GM19239 (cell line): ENCODE data around the gene F8A3.
"Not testable (repeated sequence)": the region's sequence is repeated elsewhere in the genome, so short reads cannot be mapped to it uniquely, and the experiment has no call there.

ENCODE experiments used
- DNase-seq: peaks from one replicate; pipeline ENCODE4 v3.0.0; 2011; ENCODE audit warnings: low spot score; ENCODE audit not compliant: insufficient read length
- FAIRE-seq: peaks from 2 replicates; lab custom pipeline; 2011; peaks lifted over from hg19 to GRCh38; lab: Jason Lieb, UNC

The F8A3 gene

DNA sequence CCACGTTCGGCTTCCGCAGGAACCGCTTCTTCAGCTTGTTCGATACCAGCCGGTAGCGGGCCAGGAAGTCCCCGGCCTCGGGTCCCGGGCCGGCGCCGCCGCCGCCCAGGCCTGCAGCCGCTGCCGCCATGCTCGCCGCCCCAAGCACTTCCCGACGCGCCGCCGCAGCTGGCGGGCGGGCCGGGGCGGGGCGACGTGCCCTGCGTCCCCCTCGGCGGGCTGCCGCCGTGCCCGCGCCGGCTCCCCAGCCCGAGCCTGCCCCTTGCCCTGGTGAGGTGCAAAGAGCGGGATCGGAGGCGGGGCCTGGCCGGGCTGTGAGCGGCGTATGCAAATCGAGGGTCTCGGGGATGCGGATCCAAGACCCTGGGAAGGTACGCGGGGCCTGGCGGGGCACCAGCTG is at the start of gene F8A3:
TSS of gene F8A3 (minus strand) at position 150 of the 400 bp plus-strand sequence. CDS start at position 130, 20 bp downstream.
- FAIRE-seq, DNase-seq: not testable (repeated sequence)

DNA sequence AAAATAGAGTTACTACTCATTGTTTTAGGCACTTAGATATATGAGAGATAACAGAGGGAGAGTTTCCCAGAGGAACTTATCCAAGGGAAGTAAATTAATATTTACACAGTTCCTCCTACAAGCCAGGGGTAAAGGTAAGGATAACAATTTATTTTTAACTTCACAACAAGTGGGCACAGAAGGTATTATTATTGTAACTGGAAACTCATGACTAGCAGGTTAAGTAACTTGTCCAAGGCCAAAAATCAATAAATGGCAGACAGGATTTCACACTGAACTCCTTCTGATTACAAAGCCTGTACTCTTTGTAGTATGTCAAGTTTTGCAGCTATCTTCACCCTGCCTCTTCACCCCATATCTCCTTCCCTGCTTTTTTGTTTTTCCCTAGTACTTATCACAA is 46.9 kb upstream of the F8A3 start:
- DNase-seq (no peak), FAIRE-seq (no peak)

DNA sequence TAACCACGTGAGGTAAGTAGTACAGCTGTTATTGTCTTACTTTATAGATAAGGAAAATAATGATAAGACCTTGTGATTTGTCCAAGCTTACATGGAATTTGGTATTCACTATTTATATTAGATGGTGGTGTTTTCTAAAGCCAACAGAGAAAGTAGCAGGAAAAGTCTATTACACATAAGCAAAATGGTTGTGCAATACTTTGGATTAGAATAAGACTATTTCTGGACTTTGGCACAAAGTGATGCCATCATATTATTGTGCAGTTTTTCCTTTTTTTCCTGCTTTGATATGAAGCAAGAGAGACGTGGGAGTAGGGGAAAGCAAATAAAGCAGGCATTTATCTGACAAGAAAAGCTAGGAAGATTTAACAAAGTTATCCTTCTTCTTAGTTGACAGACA is 36.7 kb upstream of the F8A3 start:
- peak; percentile 11 for FAIRE-seq

DNA sequence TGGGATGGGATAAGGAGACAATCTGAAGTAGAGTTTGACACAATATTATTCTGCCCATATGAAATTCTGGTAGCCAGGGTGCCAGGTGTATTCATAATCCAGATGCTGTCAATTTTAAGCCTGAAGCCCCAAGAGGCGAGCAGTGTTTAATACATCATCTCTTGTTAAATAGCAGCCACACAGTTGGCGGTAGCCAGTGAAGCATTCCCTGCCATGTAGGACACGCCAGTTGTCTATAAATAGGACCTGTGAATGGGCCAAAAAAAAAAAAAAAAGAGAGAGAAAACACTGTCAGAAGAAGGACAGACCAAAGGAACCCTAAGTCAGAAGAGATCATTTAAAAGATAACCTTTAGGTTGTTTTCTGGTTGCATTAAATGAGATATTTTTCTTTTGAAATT is 33.0 kb upstream of the F8A3 start:
- DNase-seq, FAIRE-seq: not testable (repeated sequence)

More for the DNA sequence above, 36.7 kb upstream of the F8A3 start:
- not testable (repeated sequence) for DNase-seq

DNA sequence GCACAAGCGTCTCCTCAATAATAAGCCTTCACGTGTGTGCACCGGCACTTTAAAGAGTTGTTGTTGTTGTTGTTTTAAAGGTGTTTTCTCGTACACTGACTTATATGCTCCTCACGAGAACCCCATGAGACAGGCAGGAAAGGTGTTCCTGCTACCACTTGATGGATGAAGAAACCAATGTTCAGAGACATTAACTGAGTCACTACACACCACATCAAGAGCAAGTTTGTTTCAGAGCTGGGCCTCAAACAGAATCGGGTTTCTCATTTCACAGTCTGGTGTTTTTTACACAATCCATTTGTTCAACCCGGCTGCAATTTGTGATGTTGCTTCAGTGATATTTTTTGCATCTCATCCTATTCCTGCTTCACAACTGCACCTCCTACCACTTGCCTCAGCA is 18.7 kb upstream of the F8A3 start:
- FAIRE-seq: not testable (repeated sequence)

DNA sequence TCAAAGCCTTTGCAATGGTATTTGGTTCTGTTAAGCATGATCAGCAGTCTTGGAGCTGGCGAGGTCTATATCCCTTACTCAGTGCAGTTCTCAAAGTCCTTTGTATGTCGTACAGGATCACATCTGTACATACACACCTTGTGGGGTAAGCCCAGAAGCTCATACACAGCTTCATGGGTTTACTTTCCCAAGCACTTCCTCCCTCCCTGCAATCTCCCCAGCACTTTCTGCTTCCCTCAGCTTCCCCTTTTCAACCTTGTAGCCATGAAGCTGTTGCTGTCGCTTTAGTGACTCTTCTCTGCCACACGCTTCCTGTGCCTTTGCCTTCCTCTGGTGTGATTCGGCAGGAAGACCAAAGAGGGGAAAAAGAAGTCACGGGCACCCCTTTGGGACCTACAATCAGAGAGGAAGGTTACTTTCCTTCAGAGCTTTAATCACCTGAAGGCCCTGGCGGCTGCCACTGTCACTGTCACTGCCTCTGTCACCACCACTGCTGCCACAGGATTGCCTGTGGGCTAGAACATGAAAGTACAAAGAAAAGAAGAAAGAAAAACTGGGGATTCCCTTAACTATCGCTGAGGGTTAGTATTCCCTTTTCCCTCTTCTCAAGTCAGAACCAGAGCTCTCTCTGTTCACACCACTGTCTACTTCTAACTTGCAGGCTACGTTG is 8.0 kb upstream of the F8A3 start:
- FAIRE-seq: peak; percentile 91
- not testable (repeated sequence) for DNase-seq

More for the DNA sequence above, 18.7 kb upstream of the F8A3 start:
- not testable (repeated sequence) for DNase-seq

DNA sequence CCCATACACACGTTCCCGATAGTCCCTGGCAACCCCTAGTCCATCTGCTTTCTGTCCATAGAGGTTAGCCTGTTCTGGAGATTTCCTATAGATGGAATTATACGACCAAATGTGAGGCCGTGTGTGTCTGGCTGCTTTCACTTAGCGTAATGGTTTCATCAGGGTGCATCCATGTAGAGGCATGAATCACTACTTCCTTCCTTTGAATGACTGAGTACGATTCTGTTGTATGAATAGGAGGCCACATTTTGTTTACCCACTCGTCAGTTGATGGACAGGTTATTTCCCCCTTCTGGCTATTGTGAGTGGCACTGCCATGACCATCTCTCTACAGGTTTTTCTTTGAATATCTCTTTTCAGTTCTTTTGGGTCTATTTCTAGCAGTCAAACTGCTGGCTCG is 2.1 kb upstream of the F8A3 start:
- not testable (repeated sequence) for FAIRE-seq

DNA sequence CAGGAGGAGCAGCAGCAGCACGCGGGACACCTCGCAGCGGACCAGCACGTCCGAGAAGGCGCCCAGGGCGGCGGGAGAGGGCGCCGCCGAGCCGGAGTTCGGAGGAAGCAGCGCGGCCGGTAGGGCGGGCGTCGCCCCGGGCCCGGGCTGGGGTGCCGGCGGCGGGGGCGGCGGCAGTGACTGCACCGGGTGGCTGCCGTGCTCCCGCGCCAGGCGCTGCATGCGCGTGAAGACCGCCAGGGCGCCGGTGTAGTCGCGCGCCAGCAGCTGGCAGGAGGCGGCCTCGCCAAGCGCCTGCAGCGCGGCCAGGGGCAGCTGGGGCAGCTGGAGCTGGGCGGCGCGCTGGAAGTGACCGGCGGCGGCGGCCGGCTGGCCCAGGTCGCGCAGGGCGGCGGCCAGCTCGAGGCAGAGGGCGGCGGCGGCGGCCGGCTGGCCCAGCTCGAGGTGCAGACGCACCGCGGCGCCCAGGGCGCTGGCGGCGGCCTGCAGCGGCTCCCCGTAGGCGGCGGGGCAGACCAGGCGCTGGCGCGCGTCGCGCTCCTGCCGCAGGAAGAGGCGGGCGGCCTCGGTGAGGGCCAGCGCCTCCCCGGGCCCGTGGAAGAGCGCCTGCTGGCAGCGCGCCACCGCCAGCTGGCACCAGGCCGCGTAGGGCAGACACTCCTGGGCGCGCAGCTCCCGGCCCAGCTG is 516 bp downstream of the F8A3 start:
- DNase-seq, FAIRE-seq: not testable (repeated sequence)

More for the DNA sequence above, 2.1 kb upstream of the F8A3 start:
- DNase-seq: not testable (repeated sequence)

DNA sequence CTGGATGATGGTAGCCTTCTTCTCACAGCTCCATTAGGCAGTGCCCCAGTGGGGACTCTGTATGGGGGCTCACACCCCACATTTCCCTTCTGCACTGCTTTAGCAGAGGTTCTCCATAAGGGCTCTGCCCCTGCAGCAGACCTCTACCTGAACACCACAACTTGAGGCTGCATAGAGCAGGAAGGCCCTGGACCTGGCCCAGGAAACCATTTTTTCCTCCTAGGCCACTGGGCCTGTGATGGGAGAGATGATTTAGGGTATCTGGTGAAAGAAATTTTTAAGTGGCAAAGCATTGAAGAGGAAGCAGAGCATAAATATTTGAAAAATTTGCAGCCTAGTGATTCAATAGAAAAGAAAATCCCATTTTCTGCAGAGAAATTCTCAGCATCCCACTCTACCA is 17.3 kb downstream of the F8A3 start:
- FAIRE-seq (no peak), DNase-seq (no peak)

DNA sequence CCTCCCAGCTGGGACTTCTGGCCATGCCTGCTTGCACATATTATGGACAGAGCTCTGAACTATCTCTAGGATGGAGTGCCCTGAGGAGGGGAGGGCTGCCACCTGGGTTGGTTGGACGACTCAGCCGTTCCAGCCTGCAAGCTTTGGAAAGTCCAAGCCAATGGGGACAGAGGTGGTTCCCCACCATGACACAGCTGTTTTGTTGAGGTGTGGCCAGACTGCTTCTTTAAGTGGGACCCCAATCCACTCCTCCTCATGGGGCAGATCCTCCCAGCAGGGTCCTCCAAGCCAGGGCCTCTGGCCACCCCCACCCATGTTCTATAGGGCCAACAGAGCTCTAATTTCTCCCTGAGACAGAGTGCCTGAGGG is 22.7 kb downstream of the F8A3 start:
- DNase-seq: no peak
- no peak for FAIRE-seq

DNA sequence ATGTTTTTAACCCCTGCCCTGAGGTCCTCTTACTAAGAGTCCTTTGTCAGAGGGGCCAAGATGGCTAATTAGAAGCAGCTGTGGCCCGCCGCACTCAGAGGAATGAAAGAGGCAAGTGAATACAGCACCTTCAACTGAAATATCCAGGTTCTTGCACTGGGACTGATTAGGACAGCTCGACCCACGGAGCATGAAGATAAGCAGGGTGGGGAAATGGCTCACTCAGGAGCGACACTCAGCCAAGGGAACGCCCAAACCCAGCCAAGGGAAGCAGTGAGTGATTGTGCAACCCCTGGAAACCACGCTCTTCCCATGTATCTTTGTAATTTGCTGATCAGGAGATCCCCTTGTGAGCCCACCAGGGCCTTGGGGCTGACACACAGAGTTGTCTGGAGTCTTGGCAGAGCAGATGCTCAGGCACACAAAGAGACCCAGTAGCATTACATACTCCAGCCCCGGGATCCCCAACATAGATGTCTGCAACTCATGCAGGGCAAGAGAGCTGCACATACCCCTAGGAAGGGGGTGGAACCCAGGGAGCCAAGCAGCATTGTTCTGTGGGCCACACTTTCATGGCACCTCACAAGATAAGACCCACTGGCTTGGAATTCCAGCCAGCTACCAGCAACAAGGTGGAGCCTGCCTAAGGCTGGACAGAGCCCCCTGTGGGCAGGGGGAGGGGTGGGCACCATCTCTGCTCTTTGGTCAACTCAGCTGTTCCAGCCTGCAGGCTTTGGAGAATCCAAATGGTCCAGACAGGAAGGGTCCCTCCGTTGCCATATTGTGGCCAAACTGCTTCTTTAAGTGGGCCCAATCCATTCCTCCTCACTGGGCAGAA is 23.3 kb downstream of the F8A3 start:
- no peak for FAIRE-seq

DNA sequence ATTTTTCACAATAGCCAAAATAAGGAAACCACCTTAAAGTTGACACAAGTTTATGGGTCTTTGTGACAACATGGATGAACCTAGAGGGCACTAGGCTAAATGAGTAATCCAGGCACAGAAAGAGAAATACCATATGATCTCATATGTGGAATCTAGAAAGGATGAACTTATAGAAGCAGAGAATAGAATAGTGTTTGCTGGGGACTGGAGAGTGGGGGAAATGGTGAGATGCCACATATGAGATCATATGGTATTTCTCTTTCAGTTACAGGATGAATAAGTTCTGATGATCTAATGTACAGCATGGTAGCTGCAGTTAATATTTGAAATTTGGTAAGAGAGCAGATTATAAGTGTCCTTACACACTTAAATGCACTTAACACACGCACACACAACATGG is 40.7 kb downstream of the F8A3 start:
- DNase-seq (no peak), FAIRE-seq (no peak)

More for the DNA sequence above, 23.3 kb downstream of the F8A3 start:
- DNase-seq: no peak
